ENCODE measurements around the gene NRN1. TPM values are rescaled to one million over a fixed set of nuclear protein-coding genes. Genes with fewer than 3 reads are reported as not detected.

NRN1 gene
- total RNA-seq, 4 donors from 2014 or later: 7.2 to 35.9 (median 18.7) TPM

GRCh38 chr6:5990786-5991185, 15.9 kb downstream of the NRN1 start:
- no peak for ATAC-seq (ENCODE audit: low FRiP score)

GRCh38 chr6:5989141-5989723, 17.5 kb downstream of the NRN1 start:
- no peak for ATAC-seq (ENCODE audit: low FRiP score)
- DNase-seq (ENCODE audit: low spot score): no peak

More at GRCh38 chr6:5990786-5991185, 15.9 kb downstream of the NRN1 start:
- no peak for TF ChIP-seq CTCF (IDR thresholded peaks at IDR 0.05)
- DNase-seq (ENCODE audit: low spot score): no peak

GRCh38 chr6:5986861-5987260, 19.9 kb downstream of the NRN1 start:
- no peak for ATAC-seq (ENCODE audit: low FRiP score)
- DNase-seq (ENCODE audit: low spot score): no peak
- TF ChIP-seq CTCF (IDR thresholded peaks at IDR 0.05): no peak

More at GRCh38 chr6:5989141-5989723, 17.5 kb downstream of the NRN1 start:
- TF ChIP-seq CTCF (IDR thresholded peaks at IDR 0.05): no peak

- no peak for TF ChIP-seq CTCF (IDR thresholded peaks at IDR 0.05)
- no peak for ATAC-seq (ENCODE audit: low FRiP score)
- DNase-seq (ENCODE audit: low spot score): no peak
Observed at GRCh38 chr6:5984150-5985089, 22.3 kb downstream of the NRN1 start.

- peak; percentile 51 for ATAC-seq (ENCODE audit: low FRiP score)
- no peak for TF ChIP-seq CTCF (IDR thresholded peaks at IDR 0.05)
- no peak for DNase-seq (ENCODE audit: low spot score)
Observed at GRCh38 chr6:5981126-5982026, 25.3 kb downstream of the NRN1 start.

- ATAC-seq (ENCODE audit: low FRiP score) (peak; percentile 93), DNase-seq (ENCODE audit: low spot score) (no peak)
- TF ChIP-seq CTCF (IDR thresholded peaks at IDR 0.05): no peak
Observed at GRCh38 chr6:5979650-5980420, 26.9 kb downstream of the NRN1 start.

Data from omental fat pad (tissue), 4 donors.